ENCODE measurements around the gene ERCC2.

ERCC2 gene

DNA sequence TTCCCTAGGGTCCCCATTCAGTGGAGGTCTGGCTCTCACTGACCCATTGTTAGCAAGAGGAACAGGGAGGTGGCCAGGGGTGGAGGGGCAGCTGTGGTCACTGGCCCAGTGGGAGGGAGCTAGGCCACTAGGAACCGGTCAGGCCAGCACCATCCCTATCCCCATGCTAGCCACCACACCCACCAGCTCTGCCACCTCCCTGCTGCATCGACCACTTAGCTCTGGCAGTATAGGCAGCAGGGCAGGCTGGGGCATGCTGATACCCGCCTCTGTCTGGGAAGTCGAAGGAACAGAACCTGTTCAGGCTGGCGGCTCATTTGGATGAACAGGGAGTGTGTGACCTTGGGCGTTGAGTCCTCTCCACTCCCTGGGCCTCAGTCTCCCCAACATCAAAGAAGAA lies 29.8 kb upstream of the ERCC2 start:
- DNase-seq, result no peak

- DNase-seq, result no peak
Observed at GRCh38 chr19:45395821-45396617, 25.6 kb upstream of the ERCC2 start.

GRCh38 chr19:45391871-45392665 lies 21.7 kb upstream of the ERCC2 start:
- DNase-seq, result no peak

DNA sequence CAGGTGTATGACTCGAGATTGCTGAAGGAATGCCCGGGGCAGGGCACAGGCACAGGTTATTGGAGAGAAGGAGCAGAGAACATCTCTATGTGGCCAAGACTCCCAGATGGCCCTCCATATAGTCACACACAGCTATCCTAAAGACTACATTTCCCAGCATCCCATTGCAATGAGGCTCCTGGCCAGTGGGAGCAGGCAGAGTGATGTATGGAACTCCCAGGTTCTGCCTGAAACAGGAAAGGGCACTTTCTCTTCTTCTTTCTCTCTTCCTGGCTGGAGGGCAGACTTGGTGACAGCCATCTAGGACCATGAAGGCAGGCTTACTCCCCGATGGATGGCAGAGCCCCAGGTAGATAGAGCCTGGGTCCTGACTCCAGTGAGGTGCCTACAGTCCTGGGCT lies 21.0 kb upstream of the ERCC2 start:
- DNase-seq, result no peak

DNA sequence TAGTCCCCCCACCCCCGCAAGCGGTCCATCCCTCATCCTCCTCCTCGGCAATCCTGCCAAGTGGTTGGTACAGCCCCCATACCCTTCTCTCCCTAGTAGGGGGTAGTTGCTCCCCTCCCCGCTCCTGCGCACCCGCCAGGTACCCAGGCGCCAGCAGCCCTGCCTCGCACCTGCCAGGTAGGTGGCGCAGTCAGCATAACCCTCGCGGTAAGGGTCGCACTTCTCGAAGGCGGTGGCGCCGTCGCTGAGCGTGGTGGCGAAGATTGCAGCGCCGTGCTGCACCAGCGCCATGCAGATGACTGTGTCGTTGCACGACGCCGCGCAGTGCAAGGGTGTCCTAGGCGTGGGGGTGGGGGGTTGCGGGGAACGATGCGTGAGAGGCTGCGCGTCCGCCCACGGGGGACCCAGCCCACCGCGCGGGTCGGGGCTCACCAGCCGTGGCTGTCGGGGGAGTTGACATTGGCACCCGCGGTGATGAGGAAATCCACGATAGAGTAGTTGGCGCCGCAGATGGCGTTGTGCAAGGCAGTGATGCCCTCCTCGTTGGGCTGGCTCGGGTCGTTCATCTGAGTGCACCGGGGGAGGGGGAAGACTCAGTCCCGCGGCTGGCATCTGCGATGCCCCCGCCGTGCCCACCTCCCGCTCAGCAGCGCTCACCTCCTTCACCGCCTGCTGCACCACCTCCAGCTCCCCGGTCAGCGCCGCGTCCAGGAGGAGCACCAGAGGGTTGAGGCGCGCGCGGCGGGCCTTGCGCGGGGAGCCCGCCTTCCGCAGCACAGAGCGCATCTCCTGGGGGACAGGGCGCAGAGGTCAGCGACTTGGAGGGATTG lies 15.2 kb upstream of the ERCC2 start:
- peak; percentile 11 for DNase-seq

GRCh38 chr19:45382426-45382825 lies 12.1 kb upstream of the ERCC2 start:
- DNase-seq, result no peak

GRCh38 chr19:45380107-45380506 lies 9.7 kb upstream of the ERCC2 start:
- DNase-seq, result no peak

- DNase-seq, result no peak
Observed at GRCh38 chr19:45376045-45376724, 5.8 kb upstream of the ERCC2 start.

DNA sequence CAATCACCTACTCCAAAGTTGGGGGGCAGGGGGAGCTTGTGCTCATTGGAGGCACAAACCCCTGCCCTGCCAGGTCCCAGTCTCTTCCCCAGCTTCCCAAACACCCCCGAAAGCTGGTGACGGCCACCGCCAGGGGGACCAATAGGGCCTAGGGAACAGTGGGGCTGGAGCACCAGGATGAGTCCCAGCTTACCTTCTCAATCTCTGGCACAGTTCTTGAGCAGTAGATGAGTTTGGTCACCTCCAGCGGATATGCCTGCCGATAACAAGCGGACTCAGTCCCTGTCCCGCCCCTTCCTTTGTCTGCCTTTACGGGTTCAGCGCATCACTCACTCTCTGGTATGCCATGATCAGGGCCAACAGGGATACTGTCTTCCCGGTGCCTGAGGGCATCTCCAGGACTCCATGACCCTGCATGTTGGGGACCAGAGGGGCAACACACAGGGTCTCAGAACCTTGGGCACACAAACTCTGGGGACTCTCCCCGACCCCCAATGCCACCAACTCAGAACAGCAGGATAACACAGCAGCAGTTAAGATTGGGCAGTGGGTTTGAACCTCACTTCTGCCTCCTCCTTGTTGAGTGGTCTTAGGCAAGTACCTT lies 1.5 kb downstream of the ERCC2 start:
- no peak for DNase-seq

- DNase-seq, result no peak
Observed at GRCh38 chr19:45368127-45368526, 2.2 kb downstream of the ERCC2 start.

- DNase-seq, result no peak
Observed at GRCh38 chr19:45364696-45365095, 5.7 kb downstream of the ERCC2 start.

DNA sequence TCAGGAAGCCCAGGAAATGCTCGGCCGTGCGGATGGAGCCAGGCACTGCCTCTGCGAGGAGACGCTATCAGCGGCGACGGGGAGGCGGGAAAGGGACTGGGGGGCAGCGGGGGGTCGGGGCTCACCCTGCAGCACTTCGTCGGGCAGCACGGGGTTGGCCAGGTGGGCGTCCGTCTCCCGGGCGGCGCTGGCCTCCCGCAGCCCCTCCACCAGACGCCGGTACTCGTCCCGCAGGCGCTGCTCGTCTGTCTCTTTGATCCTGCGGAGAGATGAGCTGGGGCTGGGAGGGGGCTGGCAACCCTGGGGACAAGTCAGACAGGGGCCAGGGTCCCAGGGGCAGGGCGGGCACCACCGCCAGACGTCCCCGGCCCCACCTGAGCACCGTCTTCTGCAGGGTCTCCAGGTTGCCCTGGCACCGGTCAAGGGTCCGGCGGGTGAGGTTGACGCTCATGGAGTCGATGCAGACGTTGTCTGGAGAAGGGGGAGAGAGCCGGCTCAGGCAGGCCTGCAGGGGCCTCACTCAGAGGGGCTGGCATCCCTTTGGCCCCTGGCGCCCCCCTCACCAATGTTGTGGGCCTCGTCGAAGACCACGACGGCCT lies 6.4 kb downstream of the ERCC2 start:
- no peak for DNase-seq

DNA sequence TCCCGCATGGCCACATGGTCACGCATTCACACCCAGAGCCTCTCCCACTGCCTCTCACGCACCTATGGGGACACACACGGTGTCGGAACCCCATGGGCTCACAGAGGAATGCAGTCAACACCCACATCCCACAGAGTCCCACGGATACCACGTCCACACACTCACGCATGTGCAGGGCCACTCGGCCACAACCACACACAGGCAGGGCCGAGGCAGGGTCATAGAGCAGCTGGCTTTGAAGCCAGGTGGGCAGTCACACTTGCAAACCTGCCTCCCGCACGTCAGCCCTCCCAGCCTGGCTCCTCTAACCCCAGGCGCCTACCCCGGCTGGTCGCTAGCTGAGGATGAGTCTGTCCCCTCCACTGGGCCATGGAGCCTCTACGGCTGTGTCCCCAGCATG lies 8.1 kb downstream of the ERCC2 start:
- DNase-seq, result no peak

- no peak for DNase-seq
Observed at GRCh38 chr19:45361608-45362007, 8.8 kb downstream of the ERCC2 start.

GRCh38 chr19:45358213-45358792 lies 12.1 kb downstream of the ERCC2 start:
- DNase-seq, result no peak

DNA sequence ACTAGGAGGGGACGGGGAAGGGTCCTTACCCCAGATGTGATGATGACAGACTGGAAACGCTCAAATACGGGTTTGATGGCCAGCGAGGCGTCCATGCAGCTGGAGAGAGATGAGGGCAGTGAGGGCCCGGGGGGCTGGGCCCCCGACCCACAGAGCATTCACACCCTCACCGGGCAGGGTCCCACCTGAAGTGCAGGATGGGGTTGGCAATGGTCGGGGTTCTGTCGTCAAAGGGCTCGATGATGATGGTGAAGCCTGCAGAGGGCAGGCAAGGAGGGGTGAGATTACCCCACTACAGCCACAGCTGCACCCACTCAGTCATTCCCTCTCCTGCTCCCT lies 13.0 kb downstream of the ERCC2 start:
- no peak for DNase-seq

GRCh38 chr19:45356760-45357444 lies 13.5 kb downstream of the ERCC2 start:
- no peak for DNase-seq

DNA sequence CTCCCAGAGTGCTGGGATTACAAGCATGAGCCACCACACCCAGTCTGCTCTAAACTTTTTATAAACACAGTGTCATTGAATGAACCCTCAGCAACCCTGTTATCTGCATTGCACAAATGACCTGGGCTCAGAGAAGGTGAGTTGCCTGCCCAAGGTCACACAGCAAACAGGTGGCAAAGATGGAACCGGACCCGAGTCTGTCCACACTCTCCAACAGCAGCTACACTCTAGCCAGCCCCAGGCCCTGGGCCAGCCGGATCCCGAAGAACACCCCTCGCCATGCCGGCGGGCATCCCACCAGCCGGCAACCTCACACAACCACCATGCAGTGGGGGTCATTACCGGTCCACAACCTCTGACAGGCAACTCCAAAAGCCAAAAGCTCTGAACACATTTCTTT lies 14.5 kb downstream of the ERCC2 start:
- no peak for DNase-seq

- no peak for DNase-seq
Observed at GRCh38 chr19:45355402-45355801, 15.0 kb downstream of the ERCC2 start.

GRCh38 chr19:45354241-45354842 lies 16.0 kb downstream of the ERCC2 start:
- DNase-seq, result no peak

Data from NCI-H748 treated with DMSO at 0.1 percent for 48 hours (cell line).